ENCODE results near the gene SPRED2. TPM values are rescaled to one million over a fixed set of nuclear protein-coding genes. Genes with fewer than 3 reads are reported as not detected.

SPRED2 gene
- total and polyA plus RNA-seq, 2 of the 8 experiments (the other 6 are each of a cell fraction or from before 2014, with no cell fraction given), result 15.3 to 22.5 TPM

DNA sequence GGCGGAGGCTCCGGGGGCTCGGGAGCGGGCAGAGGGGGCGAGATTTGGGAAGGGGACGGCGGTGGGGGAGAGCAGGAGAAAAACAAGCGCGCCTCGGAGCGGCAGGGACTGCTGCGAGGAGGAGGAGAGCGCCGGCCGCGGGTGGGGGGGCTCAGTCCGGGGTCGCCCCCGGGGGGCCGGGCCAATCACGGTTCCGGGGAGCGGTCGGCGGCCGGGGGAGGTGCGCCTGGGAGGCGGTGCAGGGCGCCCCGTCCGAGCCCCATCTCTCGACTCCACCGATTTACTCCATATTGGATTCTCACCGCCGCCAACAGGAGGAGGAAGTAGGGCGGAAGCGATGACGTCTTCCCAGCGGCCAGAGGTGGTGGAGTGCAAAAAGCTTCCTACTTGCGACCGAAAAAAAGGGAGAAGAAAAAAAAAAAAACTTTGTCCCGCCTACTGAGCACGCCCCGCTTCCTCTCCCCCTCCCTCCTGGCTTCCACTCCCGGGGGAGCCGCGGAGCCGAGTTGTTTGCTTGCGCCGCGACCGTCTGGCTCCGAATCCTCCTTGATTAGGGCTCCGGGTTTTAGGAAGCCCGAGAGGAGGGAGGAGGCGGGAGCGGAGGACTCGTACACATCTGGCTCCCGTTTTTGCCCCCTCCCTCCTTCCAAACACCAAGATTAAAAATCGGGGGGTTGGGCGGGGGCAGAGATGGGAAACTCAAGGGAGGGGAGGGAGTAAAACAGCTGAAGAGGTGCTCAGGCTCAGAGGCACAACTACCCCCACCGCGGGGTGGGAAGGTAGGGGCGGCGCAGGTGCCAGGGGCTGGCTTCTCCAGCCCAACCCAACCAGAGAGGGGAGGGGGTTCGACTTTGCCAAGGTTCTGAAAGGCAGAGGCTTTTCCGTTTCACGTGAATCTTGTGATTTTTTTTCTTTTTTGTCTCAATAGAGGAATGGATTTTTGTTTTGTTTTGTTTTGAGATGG lies at the start of gene SPRED2 (continued):
- TF ChIP-seq KDM1A (IDR thresholded peaks at IDR 0.05; ENCODE audit: borderline replicate concordance, low read length) (no peak), RXRA (IDR thresholded peaks at IDR 0.05; ENCODE audit: insufficient read depth, low read depth, low read length) (no peak), POU5F1 (IDR thresholded peaks at IDR 0.05; ENCODE audit: low read depth, low read length) (no peak), SRF (IDR thresholded peaks at IDR 0.05; ENCODE audit: low read depth, low read length) (no peak), EGR1 (IDR thresholded peaks at IDR 0.05; ENCODE audit: borderline replicate concordance, low read depth, low read length) (peak; percentile 92), TBP (IDR thresholded peaks at IDR 0.05; ENCODE audit: low read depth, low read length) (peak; percentile 46; the same call in 1 of the 2 replicates), SP4 (IDR thresholded peaks at IDR 0.05; ENCODE audit: low read length) (no peak), CBX8 (IDR thresholded peaks at IDR 0.05; ENCODE audit: borderline replicate concordance, low read depth, low read length) (no peak), GTF2F1 (IDR thresholded peaks at IDR 0.05; ENCODE audit: borderline replicate concordance, low read depth, low read length) (peak; percentile 60; the same call in 1 of the 2 replicates), CHD2 (IDR thresholded peaks at IDR 0.05; ENCODE audit: low read length) (0 out of 2 replicates have a peak, but pooled peaks have one; percentile 34), USF2 (IDR thresholded peaks at IDR 0.05; ENCODE audit: low read length) (no peak), TAF1 (IDR thresholded peaks at IDR 0.05; ENCODE audit: low read depth, low read length) (peak; percentile 52), TCF12 (IDR thresholded peaks at IDR 0.05; ENCODE audit: low read depth, low read length) (0 out of 2 replicates have a peak, but pooled peaks have one; percentile 54), CEBPB (IDR thresholded peaks at IDR 0.05; ENCODE audit: low read depth, low read length) (no peak), SP1 (IDR thresholded peaks at IDR 0.05; ENCODE audit: low read depth, low read length) (peak; percentile 95), SIRT6 (IDR thresholded peaks at IDR 0.05; ENCODE audit: low read length) (no peak), HDAC6 (IDR thresholded peaks at IDR 0.05; ENCODE audit: low read depth, low read length) (no peak), CREB1 (IDR thresholded peaks at IDR 0.05) (peak; percentile 53; the same call in 1 of the 2 replicates), BACH1 (IDR thresholded peaks at IDR 0.05; ENCODE audit: low read length) (no peak), RNF2 (IDR thresholded peaks at IDR 0.05; ENCODE audit: borderline replicate concordance, low read depth, low read length, missing control alignments, poor library complexity, severe bottlenecking) (no peak), PHF8 (conservative IDR thresholded peaks at IDR 0.05; ENCODE audit: low read depth, low read length) (peak; percentile 48; the same call in 1 of the 2 replicates), JUND (IDR thresholded peaks at IDR 0.05; ENCODE audit: low read length) (no peak; the same call in none of the 2 replicates)
- TF ChIP-seq, protein P1, sequence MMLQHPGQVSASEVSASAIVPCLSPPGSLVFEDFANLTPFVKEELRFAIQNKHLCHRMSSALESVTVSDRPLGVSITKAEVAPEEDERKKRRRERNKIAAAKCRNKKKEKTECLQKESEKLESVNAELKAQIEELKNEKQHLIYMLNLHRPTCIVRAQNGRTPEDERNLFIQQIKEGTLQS (IDR thresholded peaks at IDR 0.05; ENCODE audit: insufficient read depth, low read depth, low read length), result no peak

Data from H1 (cell line).